HS-5 (cell line): ENCODE data around the gene CTRL.

ENCODE experiments used
- DNase-seq: peaks from one replicate; pipeline ENCODE4 v3.0.0-alpha.2; 2012; ENCODE audit warnings: low read depth

Gene CTRL

DNA sequence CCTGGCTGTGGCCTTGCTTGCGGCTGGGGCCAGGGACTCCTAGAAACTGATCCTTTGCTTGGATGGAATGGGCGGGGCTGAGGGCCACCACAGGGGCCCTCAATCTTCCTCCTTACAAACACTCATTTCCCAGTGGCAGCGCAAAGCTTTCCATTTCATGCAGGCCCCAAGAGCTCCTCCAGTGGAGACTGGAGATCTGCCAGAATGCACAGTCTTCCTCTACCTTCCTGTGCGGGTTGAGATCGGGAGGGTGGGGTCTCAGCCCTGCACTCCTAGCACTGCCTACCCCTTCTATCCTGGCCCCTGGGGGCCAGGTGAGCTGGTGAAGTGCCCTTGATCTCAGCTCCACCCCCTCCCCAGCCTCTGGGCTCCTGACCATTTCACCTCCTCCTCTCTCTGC, 45.3 kb downstream of the CTRL start:
- DNase-seq, result no peak

DNA sequence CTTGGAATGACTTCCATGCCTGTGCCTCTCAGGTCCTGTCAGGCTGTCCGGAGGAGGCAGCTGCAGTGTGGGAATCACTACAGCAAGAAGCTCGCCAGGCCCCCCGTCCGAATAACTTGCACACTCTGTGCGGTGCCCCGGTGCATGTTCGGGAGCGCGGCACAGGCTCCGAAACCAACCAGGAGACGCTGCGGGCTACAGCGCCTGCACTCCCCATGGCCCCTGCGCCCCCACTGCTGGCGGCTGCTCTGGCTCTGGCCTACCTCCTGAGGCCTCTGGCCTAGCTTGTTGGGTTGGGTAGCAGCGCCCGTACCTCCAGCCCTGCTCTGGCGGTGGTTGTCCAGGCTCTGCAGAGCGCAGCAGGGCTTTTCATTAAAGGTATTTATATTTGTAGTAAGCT, 45.7 kb downstream of the CTRL start:
- DNase-seq, result no peak

DNA sequence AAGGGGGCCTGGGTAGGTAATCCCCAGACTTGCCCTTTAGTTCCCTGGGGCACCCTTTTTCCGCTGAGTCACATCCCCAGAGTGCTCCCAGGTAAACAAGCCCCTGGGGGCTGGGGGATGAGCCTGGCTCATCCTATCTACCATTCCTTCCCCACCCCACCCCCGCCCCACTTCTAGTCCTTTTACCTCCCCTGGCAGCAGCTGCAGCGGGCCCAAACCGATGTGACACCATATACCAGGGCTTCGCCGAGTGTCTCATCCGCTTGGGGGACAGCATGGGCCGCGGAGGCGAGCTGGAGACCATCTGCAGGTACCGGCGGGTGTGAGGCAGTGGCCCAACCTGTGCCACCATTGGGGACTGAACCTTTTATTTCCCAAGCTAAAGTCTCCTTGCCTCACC, 46.1 kb downstream of the CTRL start:
- DNase-seq, result no peak

DNA sequence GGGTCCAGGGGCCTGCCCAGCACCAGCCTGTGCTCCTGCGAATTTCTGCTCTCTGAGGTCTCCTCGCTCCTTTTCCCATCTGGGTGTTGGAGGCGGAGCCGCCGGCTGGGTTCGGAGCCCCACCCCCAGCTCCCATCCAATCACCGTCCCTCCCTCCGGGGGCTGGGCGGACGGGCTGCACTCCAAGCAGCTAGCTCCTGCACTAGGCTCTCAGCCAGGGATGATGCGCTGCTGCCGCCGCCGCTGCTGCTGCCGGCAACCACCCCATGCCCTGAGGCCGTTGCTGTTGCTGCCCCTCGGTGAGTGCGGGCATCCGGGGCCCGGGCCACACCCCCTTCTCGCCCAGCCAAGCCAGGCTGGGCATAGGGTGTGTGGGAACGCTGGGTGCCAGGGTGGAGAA, 47.0 kb downstream of the CTRL start, which contains the start of gene NRN1L:
Gene NRN1L, plus strand, starts transcription at position 202 of the 400 bp plus-strand sequence. Its CDS starts 19 bp downstream, at position 221.
- no peak for DNase-seq

DNA sequence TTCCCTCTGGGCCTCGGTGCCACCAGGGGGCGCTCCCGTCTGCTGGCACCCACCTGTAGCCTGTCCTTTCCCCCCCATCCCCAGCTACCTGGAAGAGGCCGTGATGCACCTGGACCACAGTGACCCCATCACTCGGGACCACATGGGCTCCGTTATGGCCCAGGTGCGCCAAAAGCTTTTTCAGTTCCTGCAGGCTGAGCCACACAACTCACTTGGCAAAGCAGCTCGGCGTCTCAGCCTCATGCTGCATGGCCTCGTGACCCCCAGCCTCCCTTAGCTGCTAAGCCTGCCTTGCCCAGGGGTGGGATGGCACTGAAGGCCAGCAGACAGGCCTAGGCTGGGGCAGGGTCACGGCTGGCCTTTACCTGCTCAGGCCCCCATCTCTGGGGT, 47.8 kb downstream of the CTRL start:
- no peak for DNase-seq

DNA sequence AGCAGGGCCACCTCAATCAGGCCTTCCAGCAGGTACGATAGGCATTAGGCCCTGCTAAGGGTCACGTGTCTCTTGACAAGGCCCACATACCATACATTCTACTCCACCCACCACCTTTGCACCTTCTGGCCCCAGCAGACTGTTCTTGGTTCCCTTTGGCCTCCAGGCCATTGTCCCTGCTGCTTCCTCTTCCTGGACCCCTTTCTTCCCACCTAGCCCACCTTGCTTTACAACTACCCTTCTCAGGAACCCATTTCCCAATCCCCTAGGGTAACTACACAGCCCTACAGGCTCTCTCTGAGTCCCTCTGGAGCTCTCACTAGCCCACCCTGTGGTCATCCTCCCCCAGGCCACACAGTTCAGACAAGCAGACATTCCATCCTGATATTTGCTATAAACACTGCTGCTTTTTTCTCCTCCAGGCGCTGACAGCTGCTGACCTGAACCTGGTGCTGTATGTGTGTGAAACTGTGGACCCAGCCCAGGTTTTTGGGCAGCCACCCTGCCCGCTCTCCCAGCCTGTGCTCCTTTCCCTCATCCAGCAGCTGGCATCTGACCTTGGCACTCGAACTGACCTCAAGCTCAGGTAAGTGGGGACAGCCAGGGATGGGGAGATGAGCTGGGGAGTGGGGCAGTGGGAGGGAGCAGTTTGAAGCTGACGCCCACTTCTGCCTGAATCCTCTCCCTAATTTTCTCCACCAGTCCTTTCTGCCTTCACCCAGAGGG, 48.4 kb downstream of the CTRL start:
- DNase-seq, result no peak

DNA sequence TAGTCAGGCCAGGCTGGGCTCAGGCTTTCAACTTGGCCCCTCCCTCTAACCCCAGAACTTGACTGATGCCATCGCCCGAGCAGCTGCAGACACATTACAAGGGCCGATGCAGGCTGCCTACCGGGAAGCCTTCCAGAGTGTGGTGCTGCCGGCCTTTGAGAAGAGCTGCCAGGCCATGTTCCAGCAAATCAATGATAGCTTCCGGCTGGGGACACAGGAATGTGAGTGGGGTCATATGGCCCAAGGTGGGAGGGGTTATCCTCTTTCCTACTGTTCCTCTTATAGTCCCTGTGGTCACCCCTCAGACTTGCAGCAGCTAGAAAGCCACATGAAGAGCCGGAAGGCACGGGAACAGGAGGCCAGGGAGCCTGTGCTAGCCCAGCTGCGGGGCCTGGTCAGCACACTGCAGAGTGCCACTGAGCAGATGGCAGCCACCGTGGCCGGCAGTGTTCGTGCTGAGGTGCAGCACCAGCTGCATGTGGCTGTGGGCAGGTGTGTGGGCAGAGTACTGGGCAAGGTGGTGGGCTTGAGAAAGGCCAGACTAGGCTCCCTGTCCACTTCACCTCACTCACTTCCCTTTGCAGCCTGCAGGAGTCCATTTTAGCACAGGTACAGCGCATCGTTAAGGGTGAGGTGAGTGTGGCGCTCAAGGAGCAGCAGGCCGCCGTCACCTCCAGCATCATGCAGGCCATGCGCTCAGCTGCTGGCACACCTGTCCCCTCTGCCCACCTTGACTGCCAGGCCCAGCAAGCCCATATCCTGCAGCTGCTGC, 49.1 kb downstream of the CTRL start:
- no peak for DNase-seq

DNA sequence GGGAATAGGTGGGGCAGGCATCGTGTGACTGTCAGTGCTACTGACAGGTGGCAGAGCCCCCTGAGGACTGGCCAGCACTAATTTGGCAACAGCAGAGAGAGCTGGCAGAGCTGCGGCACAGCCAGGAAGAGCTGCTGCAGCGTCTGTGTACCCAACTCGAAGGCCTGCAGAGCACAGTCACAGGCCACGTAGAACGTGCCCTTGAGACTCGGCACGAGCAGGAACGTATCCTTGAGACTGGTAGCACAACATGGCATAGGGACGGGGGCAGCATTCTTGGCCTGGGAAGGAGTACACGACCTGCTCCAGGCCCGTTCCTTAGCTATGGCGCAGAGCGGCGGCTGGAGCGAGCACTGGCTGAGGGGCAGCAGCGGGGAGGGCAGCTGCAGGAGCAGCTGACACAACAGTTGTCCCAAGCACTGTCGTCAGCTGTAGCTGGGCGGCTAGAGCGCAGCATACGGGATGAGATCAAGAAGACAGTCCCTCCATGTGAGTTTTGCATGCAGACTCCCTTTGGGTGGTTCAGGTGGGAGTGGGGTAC, 50.0 kb downstream of the CTRL start:
- DNase-seq, result no peak

DNA sequence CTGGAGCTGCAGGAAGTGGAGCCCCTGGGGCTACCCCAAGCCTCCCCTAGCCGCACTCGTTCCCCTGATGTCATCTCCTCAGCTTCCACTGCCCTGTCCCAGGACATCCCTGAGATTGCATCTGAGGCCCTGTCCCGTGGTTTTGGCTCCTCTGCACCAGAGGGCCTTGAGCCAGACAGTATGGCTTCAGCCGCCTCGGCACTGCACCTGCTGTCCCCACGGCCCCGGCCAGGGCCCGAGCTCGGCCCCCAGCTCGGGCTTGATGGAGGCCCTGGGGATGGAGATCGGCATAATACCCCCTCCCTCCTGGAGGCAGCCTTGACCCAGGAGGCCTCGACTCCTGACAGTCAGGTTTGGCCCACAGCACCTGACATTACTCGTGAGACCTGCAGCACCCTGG, 51.1 kb downstream of the CTRL start:
- no peak for DNase-seq

DNA sequence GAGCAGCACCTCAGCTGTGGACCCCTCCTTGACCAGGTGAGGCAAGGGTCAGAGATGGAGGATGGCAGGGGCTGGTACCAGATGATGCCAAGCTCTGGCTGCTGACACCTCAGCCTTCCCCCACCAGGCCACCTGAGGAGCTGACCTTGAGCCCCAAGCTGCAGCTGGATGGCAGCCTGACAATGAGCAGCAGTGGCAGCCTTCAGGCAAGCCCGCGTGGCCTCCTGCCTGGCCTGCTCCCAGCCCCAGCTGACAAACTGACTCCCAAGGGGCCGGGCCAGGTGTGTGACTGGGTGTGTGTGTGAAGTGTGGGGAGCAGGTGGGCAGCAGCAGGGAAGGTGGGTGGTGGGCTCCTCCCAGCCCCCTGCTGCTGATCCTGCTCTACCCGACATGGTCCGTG, 51.7 kb downstream of the CTRL start:
- DNase-seq, result no peak
